HG03196 (cell line): ENCODE results near the gene PTPN2.

ENCODE experiments used
- ATAC-seq: cut with Tn5 transposase; IDR thresholded peaks from one replicate; pipeline ENCODE4 v1.9.1; 2021; ENCODE audit not compliant: unreplicated experiment

PTPN2 gene

GRCh38 chr18:12860530-12860929, 23.5 kb downstream of the PTPN2 start:
- ATAC-seq, result no peak

GRCh38 chr18:12858991-12859390, 25.0 kb downstream of the PTPN2 start:
- no peak for ATAC-seq

GRCh38 chr18:12857991-12858544, 26.0 kb downstream of the PTPN2 start:
- ATAC-seq, result no peak

- ATAC-seq, result no peak
Measured at GRCh38 chr18:12857215-12857905, 26.7 kb downstream of the PTPN2 start.

GRCh38 chr18:12855916-12856315, 28.1 kb downstream of the PTPN2 start:
- no peak for ATAC-seq

- ATAC-seq, result no peak
Measured at GRCh38 chr18:12852566-12853315, 31.3 kb downstream of the PTPN2 start.

GRCh38 chr18:12851716-12852115, 32.3 kb downstream of the PTPN2 start:
- no peak for ATAC-seq

- no peak for ATAC-seq
Measured at GRCh38 chr18:12849548-12849947, 34.5 kb downstream of the PTPN2 start.

- ATAC-seq, result no peak
Measured at GRCh38 chr18:12848405-12848804, 35.6 kb downstream of the PTPN2 start.

GRCh38 chr18:12844391-12844790, 39.6 kb downstream of the PTPN2 start:
- ATAC-seq, result no peak

GRCh38 chr18:12843420-12844350, 40.4 kb downstream of the PTPN2 start:
- ATAC-seq, result no peak

- no peak for ATAC-seq
Measured at GRCh38 chr18:12842459-12843380, 41.3 kb downstream of the PTPN2 start.

GRCh38 chr18:12841070-12841469, 43.0 kb downstream of the PTPN2 start:
- no peak for ATAC-seq

- no peak for ATAC-seq
Measured at GRCh38 chr18:12840382-12840781, 43.7 kb downstream of the PTPN2 start.

- ATAC-seq, result peak; percentile 65
Measured at GRCh38 chr18:12839526-12840196, 44.4 kb downstream of the PTPN2 start.

GRCh38 chr18:12839057-12839525, 44.9 kb downstream of the PTPN2 start:
- peak; percentile 54 for ATAC-seq

GRCh38 chr18:12838178-12838634, 45.8 kb downstream of the PTPN2 start:
- no peak for ATAC-seq

GRCh38 chr18:12837747-12838146, 46.3 kb downstream of the PTPN2 start:
- ATAC-seq, result no peak

GRCh38 chr18:12836551-12836950, 47.5 kb downstream of the PTPN2 start:
- no peak for ATAC-seq
